GM15510 (cell line): ENCODE data around the gene AMOT.

ENCODE experiments used
- POLR2A ChIP-seq: IDR thresholded peaks from 3 replicates; pipeline ENCODE4 v1.6.1; 2011; ENCODE audit warnings: borderline replicate concordance; ENCODE audit not compliant: insufficient read length; ENCODE audit errors: extremely low read depth

Gene AMOT

DNA sequence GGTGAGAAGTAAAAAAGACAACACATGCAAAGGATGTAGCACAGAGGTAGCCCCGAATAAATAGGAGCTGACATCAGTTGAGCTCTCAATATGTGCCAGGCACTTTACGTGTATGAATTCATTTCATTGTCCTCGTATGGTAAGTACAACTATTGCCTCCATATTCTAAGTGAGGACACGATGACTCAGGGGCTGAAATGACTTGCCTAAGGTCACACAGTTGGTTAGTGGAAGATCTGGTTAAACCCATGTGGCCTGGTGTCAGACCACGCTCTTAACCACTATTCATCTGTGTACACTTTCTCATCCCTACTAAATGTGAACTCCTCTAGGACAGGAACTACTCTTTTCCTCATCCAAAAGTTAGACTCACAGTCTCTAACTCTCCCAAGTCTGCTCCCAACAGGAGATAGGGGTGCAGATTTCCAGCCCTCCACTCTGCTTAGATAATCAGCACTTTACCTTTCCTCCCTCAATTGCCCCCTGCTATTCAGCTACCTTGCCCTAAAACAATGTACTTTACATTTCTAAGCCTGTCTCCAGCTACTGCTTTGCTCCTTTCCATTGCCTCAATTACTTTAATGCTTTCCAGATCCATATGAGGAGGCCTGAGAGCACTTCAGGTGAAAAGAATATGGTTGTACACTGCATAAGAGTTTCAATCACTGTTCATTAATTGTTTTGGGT is 102.1 kb downstream of the AMOT start:
- TF ChIP-seq POLR2A: no peak

- no peak for TF ChIP-seq POLR2A
Measured at GRCh38 chrX:112736310-112736709, 104.3 kb downstream of the AMOT start.

DNA sequence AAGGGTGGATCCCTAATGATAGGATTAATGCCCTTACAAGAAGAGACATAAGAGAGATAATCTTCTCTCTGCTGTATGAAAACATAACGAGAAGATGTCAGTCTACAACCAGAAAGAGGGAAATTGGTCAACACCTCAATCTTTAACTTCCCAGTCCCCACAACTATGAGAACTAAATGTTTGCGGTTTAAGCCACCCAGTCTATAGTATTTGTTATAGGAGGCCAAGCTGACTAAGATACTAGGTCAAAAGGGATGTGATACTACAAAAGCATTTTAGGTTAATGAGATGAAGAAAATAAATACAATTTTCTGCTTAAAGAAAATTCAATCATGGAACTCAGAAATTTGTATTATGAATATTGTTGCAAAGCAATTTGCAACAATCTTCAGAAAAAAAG is 105.5 kb downstream of the AMOT start:
- TF ChIP-seq POLR2A: no peak

- TF ChIP-seq POLR2A: no peak
Measured at GRCh38 chrX:112734290-112734689, 106.3 kb downstream of the AMOT start.

GRCh38 chrX:112731793-112732192 is 108.8 kb downstream of the AMOT start:
- no peak for TF ChIP-seq POLR2A
